GM19452 (cell line): ENCODE results near the gene MFN1.

Experiments
- ATAC-seq: cut with Tn5 transposase; IDR thresholded peaks from one replicate; pipeline ENCODE4 v1.9.1; 2021; ENCODE audit not compliant: unreplicated experiment

Gene MFN1

GRCh38 chr3:179336345-179336929, 11.1 kb upstream of the MFN1 start:
- no peak for ATAC-seq

GRCh38 chr3:179348325-179349013, 960 bp downstream of the MFN1 start:
- peak; percentile 74 for ATAC-seq

GRCh38 chr3:179355996-179356395, 8.5 kb downstream of the MFN1 start:
- ATAC-seq = no peak

- ATAC-seq = no peak
Measured at GRCh38 chr3:179363332-179363731, 15.8 kb downstream of the MFN1 start.

- ATAC-seq = no peak
Measured at GRCh38 chr3:179369621-179370020, 22.1 kb downstream of the MFN1 start.

GRCh38 chr3:179373938-179374337, 26.4 kb downstream of the MFN1 start:
- ATAC-seq = no peak

- no peak for ATAC-seq
Measured at GRCh38 chr3:179375091-179375999, 27.8 kb downstream of the MFN1 start.

- no peak for ATAC-seq
Measured at GRCh38 chr3:179376474-179376873, 29.0 kb downstream of the MFN1 start.

- ATAC-seq = no peak
Measured at GRCh38 chr3:179391906-179392305, 44.4 kb downstream of the MFN1 start.

- ATAC-seq = no peak
Measured at GRCh38 chr3:179398574-179399231, 51.2 kb downstream of the MFN1 start.

GRCh38 chr3:179401561-179401960, 54.1 kb downstream of the MFN1 start:
- ATAC-seq = no peak

GRCh38 chr3:179402963-179403362, 55.5 kb downstream of the MFN1 start:
- ATAC-seq = no peak

GRCh38 chr3:179404307-179404706, 56.8 kb downstream of the MFN1 start:
- no peak for ATAC-seq

- no peak for ATAC-seq
Measured at GRCh38 chr3:179410331-179410730, 62.8 kb downstream of the MFN1 start.

GRCh38 chr3:179410999-179411398, 63.5 kb downstream of the MFN1 start:
- ATAC-seq = no peak

- no peak for ATAC-seq
Measured at GRCh38 chr3:179414804-179415203, 67.3 kb downstream of the MFN1 start.

- no peak for ATAC-seq
Measured at GRCh38 chr3:179415377-179415776, 67.9 kb downstream of the MFN1 start.

- no peak for ATAC-seq
Measured at GRCh38 chr3:179416681-179417080, 69.2 kb downstream of the MFN1 start.

- ATAC-seq = no peak
Measured at GRCh38 chr3:179418610-179419009, 71.1 kb downstream of the MFN1 start.

- no peak for ATAC-seq
Measured at GRCh38 chr3:179421500-179421899, 74.0 kb downstream of the MFN1 start.

GRCh38 chr3:179425075-179425474, 77.6 kb downstream of the MFN1 start:
- ATAC-seq = no peak
